GM18505 (cell line): ENCODE measurements around the gene OR6J1.
"Not testable (repeated sequence)": the region's sequence is repeated elsewhere in the genome, so short reads cannot be mapped to it uniquely, and the experiment has no call there.

Experiments used
- ATAC-seq: cut with Tn5 transposase; IDR thresholded peaks from one replicate; pipeline ENCODE4 v1.9.1; 2021; ENCODE audit not compliant: unreplicated experiment
- POLR2A ChIP-seq: IDR thresholded peaks from 4 replicates; pipeline ENCODE4 v1.6.1; 2011; ENCODE audit warnings: borderline replicate concordance; ENCODE audit not compliant: insufficient read depth, insufficient read length; ENCODE audit errors: extremely low read depth

The OR6J1 gene

GRCh38 chr14:22640192-22640591, 4.0 kb downstream of the OR6J1 start:
- no peak for TF ChIP-seq POLR2A
- ATAC-seq, result no peak

GRCh38 chr14:22635980-22636379, 8.2 kb downstream of the OR6J1 start:
- ATAC-seq, result not testable (repeated sequence)

GRCh38 chr14:22634233-22634900, 9.8 kb downstream of the OR6J1 start:
- no peak for TF ChIP-seq POLR2A
- no peak for ATAC-seq

- ATAC-seq, result no peak
- TF ChIP-seq POLR2A, result no peak
These were observed 13.7 kb downstream of the OR6J1 start for GRCh38 chr14:22630486-22630885.

GRCh38 chr14:22630066-22630465, 14.1 kb downstream of the OR6J1 start:
- ATAC-seq, result no peak
- TF ChIP-seq POLR2A, result no peak

- no peak for TF ChIP-seq POLR2A
- ATAC-seq, result no peak
These were observed 14.8 kb downstream of the OR6J1 start for GRCh38 chr14:22629361-22629760.

GRCh38 chr14:22627506-22628263, 16.5 kb downstream of the OR6J1 start:
- TF ChIP-seq POLR2A, result no peak
- ATAC-seq, result no peak

- ATAC-seq, result no peak
These were observed 17.6 kb downstream of the OR6J1 start for GRCh38 chr14:22626590-22626989.

GRCh38 chr14:22623047-22623446, 21.1 kb downstream of the OR6J1 start:
- TF ChIP-seq POLR2A, result no peak
- ATAC-seq, result no peak

More at GRCh38 chr14:22626590-22626989, 17.6 kb downstream of the OR6J1 start:
- no peak for TF ChIP-seq POLR2A

GRCh38 chr14:22622255-22622654, 21.9 kb downstream of the OR6J1 start:
- no peak for ATAC-seq
- TF ChIP-seq POLR2A, result no peak

GRCh38 chr14:22615765-22616164, 28.4 kb downstream of the OR6J1 start:
- ATAC-seq, result not testable (repeated sequence)

GRCh38 chr14:22614240-22614799, 29.8 kb downstream of the OR6J1 start:
- no peak for ATAC-seq
- no peak for TF ChIP-seq POLR2A

- TF ChIP-seq POLR2A, result no peak
- no peak for ATAC-seq
These were observed 30.4 kb downstream of the OR6J1 start for GRCh38 chr14:22613736-22614239.

GRCh38 chr14:22613106-22613695, 31.0 kb downstream of the OR6J1 start:
- ATAC-seq, result no peak
- no peak for TF ChIP-seq POLR2A

GRCh38 chr14:22610931-22611330, 33.2 kb downstream of the OR6J1 start:
- ATAC-seq, result no peak
- no peak for TF ChIP-seq POLR2A
